Calu3 (cell line): Measurements from ENCODE around the gene CD164. TPM values are rescaled to one million over a fixed set of nuclear protein-coding genes. Genes with fewer than 3 reads are reported as not detected.

Experiments
- BruUV-seq: library from RNA; stranded (reverse); fragments of 400-500 nt; replicated peaks from 2 replicates; lab custom pipeline; 2021; lab: Mats Ljungman, UMichigan
- CTCF ChIA-PET: fragments of 300-600 bp; sonication (Branson Sonifier 250); formaldehyde crosslinking; loops from one replicate; lab custom pipeline; 2022; ENCODE audit warnings: antibody characterized with exemption; lab: Charles Lee
- DNase-seq: peaks from one replicate; pipeline ENCODE4 v3.0.0; 2022
- H3K27ac Mint-ChIP-seq: one replicate; pipeline ENCODE4 v1.8.0; 2022; ENCODE audit warnings: mixed read lengths; ENCODE audit not compliant: unreplicated experiment
- H3K27me3 Mint-ChIP-seq: one replicate; pipeline ENCODE4 v1.8.0; 2022; ENCODE audit warnings: mixed read lengths; ENCODE audit not compliant: unreplicated experiment
- H3K36me3 Mint-ChIP-seq: one replicate; pipeline ENCODE4 v1.8.0; 2022; ENCODE audit warnings: mild to moderate bottlenecking, moderate library complexity, mixed read lengths; ENCODE audit not compliant: insufficient read depth, unreplicated experiment
- H3K4me1 Mint-ChIP-seq: one replicate; pipeline ENCODE4 v1.8.0; 2022; ENCODE audit warnings: mild to moderate bottlenecking, low read depth, mixed read lengths; ENCODE audit not compliant: unreplicated experiment
- H3K4me3 Mint-ChIP-seq: one replicate; pipeline ENCODE4 v1.8.0; 2022; ENCODE audit warnings: mild to moderate bottlenecking, low read depth, moderate library complexity, mixed read lengths; ENCODE audit not compliant: unreplicated experiment
- H3K9me3 Mint-ChIP-seq: one replicate; pipeline ENCODE4 v1.8.0; 2022; ENCODE audit warnings: low read depth, mixed read lengths; ENCODE audit not compliant: unreplicated experiment
- CTCF ChIP-seq: fragments of 200-600 bp; IDR thresholded peaks from one replicate; pipeline ENCODE4 v1.8.0; 2022; ENCODE audit warnings: antibody characterized with exemption; ENCODE audit not compliant: unreplicated experiment
- intact Hi-C: fragments of 100-400 bp; cut with micrococcal nuclease; formaldehyde crosslinking; loops from one replicate; pipeline ENCODE4 v1.10.0; 2022; ENCODE audit not compliant: unreplicated experiment
- total RNA-seq: library from RNA; stranded (reverse); gene quantifications from 2 replicates; pipeline ENCODE4 v1.2.3, GENCODE V29; 2022

The CD164 gene
- total RNA-seq, 1 experiment from 2014 or later: 343 TPM

- peaks cover 19% of the 10 kb centered on the region for H3K4me1 Mint-ChIP-seq
- intact Hi-C loops: no loop called here
- H3K27me3 Mint-ChIP-seq: no peaks in the 10 kb centered on the region
- TF ChIP-seq CTCF: no peak
- no peak overlapping the region for H3K27ac Mint-ChIP-seq
- H3K9me3 Mint-ChIP-seq: no peaks in the 10 kb centered on the region
- H3K36me3 Mint-ChIP-seq: no peaks in the 10 kb centered on the region
- DNase-seq: no peak
- BruUV-seq: no TSS peak
- CTCF ChIA-PET: interaction anchor here (0.6 to 1.2 kb wide), 2 partner anchors 26 to 28 kb away, joined by 3 read pairs; no protein-coding TSS in a partner anchor
- no peak overlapping the region for H3K4me3 Mint-ChIP-seq
Observed at GRCh38 chr6:109321752-109322151, 60.5 kb downstream of the CD164 start.

GRCh38 chr6:109320072-109320471 is 62.2 kb downstream of the CD164 start:
- Mint-ChIP-seq H3K4me3 (no peak overlapping the region), H3K9me3 (no peaks in the 10 kb centered on the region), H3K36me3 (no peaks in the 10 kb centered on the region), H3K4me1 (peaks cover 19% of the 10 kb centered on the region), H3K27me3 (no peaks in the 10 kb centered on the region), H3K27ac (no peak overlapping the region)
- CTCF ChIA-PET: no interaction called here
- TF ChIP-seq CTCF: no peak
- intact Hi-C loops: no loop called here
- DNase-seq: no peak
- BruUV-seq: no TSS peak

- peaks cover 19% of the 10 kb centered on the region for H3K4me1 Mint-ChIP-seq
- intact Hi-C loops: no loop called here
- H3K36me3 Mint-ChIP-seq: no peaks in the 10 kb centered on the region
- no peaks in the 10 kb centered on the region for H3K9me3 Mint-ChIP-seq
- H3K27me3 Mint-ChIP-seq: no peaks in the 10 kb centered on the region
- TF ChIP-seq CTCF: no peak
- peak overlapping the region; percentile 28 for H3K4me3 Mint-ChIP-seq
- peak; percentile 54 for DNase-seq
- BruUV-seq: no TSS peak
- CTCF ChIA-PET: interaction anchor here (0.6 to 1.5 kb wide), 6 partner anchors 26 to 66 kb away, joined by 3 to 6 read pairs (median 4); no protein-coding TSS in a partner anchor
- H3K27ac Mint-ChIP-seq: no peak overlapping the region
Observed at GRCh38 chr6:109318328-109318876, 63.9 kb downstream of the CD164 start.

- BruUV-seq: no TSS peak
- no peaks in the 10 kb centered on the region for H3K36me3 Mint-ChIP-seq
- H3K9me3 Mint-ChIP-seq: no peaks in the 10 kb centered on the region
- DNase-seq: no peak
- no peak overlapping the region for H3K27ac Mint-ChIP-seq
- peaks cover 19% of the 10 kb centered on the region for H3K4me1 Mint-ChIP-seq
- intact Hi-C loops: no loop called here
- no peak overlapping the region for H3K4me3 Mint-ChIP-seq
- CTCF ChIA-PET: no interaction called here
- TF ChIP-seq CTCF: no peak
- no peaks in the 10 kb centered on the region for H3K27me3 Mint-ChIP-seq
Observed at GRCh38 chr6:109316909-109317308, 65.4 kb downstream of the CD164 start.

Other genes starting within 250 kb of the CD164 start
- gene PPIL6, start 58.2 kb upstream of the CD164 start, total RNA-seq: 2.5 and 2.6 TPM in 2 replicates
- gene SMPD2, start 58.3 kb upstream of the CD164 start, total RNA-seq: 15.9 and 17.3 TPM in 2 replicates
- 22.5 and 25.4 TPM in 2 replicates for gene MICAL1, start 73.3 kb upstream of the CD164 start, total RNA-seq
- 11.2 and 11.5 TPM in 2 replicates for gene ZBTB24, start 100.8 kb upstream of the CD164 start, total RNA-seq